HepG2 (cell line): ENCODE results near the gene BAHCC1.

Source experiments
- CREB1 ChIP-seq, 2 experiments: fragments of 450-650 bp in 1 of 2; IDR thresholded peaks; 2 replicates each; pipeline ENCODE4 v1.6.1; 2016 to 2017; ENCODE audit warnings: control low read depth in 1 of 2, mild to moderate bottlenecking in 1 of 2, missing compliant biosample characterization in 1 of 2, missing genetic modification characterization in 1 of 2
- FOXA1 ChIP-seq, 2 experiments: fragments of 450-650 bp in 1 of 2; sonication (generic) in 1 of 2; formaldehyde crosslinking in 1 of 2; IDR thresholded peaks; 2 replicates each; pipeline versions ENCODE4 v1.4.0 to v1.6.1; 2016 to 2020; ENCODE audit warnings: missing genetic modification reagents in 1 of 2
- RFXANK ChIP-seq: IDR thresholded peaks from 2 replicates; pipeline ENCODE4 v1.6.1; 2016
- ZBTB42 ChIP-seq: sonication (generic); formaldehyde crosslinking; IDR thresholded peaks from 2 replicates; pipeline ENCODE4 v1.5.0; 2020; ENCODE audit warnings: mild to moderate bottlenecking, missing genetic modification reagents
- TF ChIP-seq, protein P1 (sequence below): sonication (generic); formaldehyde crosslinking; IDR thresholded peaks from 2 replicates; pipeline ENCODE4 v1.4.0; 2020; ENCODE audit warnings: missing genetic modification reagents, borderline replicate concordance
- TF ChIP-seq, protein P2 (sequence below): IDR thresholded peaks from 2 replicates; pipeline ENCODE4 v1.6.1; 2012; ENCODE audit warnings: inconsistent platforms
- TF ChIP-seq, protein P3 (sequence below): sonication (generic); formaldehyde crosslinking; IDR thresholded peaks from 2 replicates; pipeline ENCODE4 v1.5.0; 2020; ENCODE audit warnings: mild to moderate bottlenecking, missing genetic modification reagents, moderate library complexity
- TF ChIP-seq, protein P4 (sequence below), 2 experiments: IDR thresholded peaks; 2 replicates each; pipeline ENCODE4 v1.6.1; 2011 to 2012; ENCODE audit warnings: low read length in 2 of 2, borderline replicate concordance in 1 of 2, low read depth in 1 of 2, mild to moderate bottlenecking in 1 of 2, moderate library complexity in 1 of 2
- TF ChIP-seq, protein P5 (sequence below): sonication (generic); formaldehyde crosslinking; IDR thresholded peaks from 2 replicates; pipeline ENCODE4 v1.5.0; 2020; ENCODE audit warnings: missing genetic modification reagents
- TF ChIP-seq, protein P6 (sequence below): IDR thresholded peaks from 2 replicates; pipeline ENCODE4 v1.4.0; 2020; ENCODE audit warnings: mild to moderate bottlenecking, missing genetic modification reagents
- TF ChIP-seq, protein P7 (sequence below): sonication (generic); formaldehyde crosslinking; IDR thresholded peaks from 2 replicates; pipeline ENCODE4 v1.4.0; 2020; ENCODE audit warnings: missing genetic modification reagents

DNA sequence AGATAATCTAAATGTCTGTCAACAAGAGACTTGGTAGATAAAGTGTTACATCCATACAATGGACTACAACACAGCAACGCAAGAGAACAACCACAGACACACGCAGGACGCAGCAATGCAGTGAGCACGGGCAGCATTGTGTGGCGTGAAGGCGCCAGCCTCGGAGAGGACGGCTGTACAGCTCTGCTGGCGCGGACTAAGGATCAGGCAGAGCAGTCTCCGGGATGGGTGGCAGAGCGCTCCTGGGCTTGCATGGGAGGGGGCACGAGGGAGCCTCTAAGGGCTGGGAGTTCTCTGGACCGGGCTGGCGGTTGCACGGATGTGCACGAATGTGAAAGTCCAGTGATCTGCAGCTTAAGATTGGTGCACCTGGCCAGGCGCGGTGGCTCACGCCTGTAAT, 82.9 kb downstream of the BAHCC1 start:
- TF ChIP-seq, protein P1, sequence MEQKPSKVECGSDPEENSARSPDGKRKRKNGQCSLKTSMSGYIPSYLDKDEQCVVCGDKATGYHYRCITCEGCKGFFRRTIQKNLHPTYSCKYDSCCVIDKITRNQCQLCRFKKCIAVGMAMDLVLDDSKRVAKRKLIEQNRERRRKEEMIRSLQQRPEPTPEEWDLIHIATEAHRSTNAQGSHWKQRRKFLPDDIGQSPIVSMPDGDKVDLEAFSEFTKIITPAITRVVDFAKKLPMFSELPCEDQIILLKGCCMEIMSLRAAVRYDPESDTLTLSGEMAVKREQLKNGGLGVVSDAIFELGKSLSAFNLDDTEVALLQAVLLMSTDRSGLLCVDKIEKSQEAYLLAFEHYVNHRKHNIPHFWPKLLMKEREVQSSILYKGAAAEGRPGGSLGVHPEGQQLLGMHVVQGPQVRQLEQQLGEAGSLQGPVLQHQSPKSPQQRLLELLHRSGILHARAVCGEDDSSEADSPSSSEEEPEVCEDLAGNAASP: no peak
- TF ChIP-seq, protein P2, sequence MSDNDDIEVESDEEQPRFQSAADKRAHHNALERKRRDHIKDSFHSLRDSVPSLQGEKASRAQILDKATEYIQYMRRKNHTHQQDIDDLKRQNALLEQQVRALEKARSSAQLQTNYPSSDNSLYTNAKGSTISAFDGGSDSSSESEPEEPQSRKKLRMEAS: no peak
- no peak for TF ChIP-seq ZBTB42 (CRISPR knock-in tag)
- TF ChIP-seq CREB1 (IDR thresholded peaks at IDR 0.05): no peak
- no peak for TF ChIP-seq CREB1 (CRISPR knock-in tag; IDR thresholded peaks at IDR 0.05)
- TF ChIP-seq, protein P3, sequence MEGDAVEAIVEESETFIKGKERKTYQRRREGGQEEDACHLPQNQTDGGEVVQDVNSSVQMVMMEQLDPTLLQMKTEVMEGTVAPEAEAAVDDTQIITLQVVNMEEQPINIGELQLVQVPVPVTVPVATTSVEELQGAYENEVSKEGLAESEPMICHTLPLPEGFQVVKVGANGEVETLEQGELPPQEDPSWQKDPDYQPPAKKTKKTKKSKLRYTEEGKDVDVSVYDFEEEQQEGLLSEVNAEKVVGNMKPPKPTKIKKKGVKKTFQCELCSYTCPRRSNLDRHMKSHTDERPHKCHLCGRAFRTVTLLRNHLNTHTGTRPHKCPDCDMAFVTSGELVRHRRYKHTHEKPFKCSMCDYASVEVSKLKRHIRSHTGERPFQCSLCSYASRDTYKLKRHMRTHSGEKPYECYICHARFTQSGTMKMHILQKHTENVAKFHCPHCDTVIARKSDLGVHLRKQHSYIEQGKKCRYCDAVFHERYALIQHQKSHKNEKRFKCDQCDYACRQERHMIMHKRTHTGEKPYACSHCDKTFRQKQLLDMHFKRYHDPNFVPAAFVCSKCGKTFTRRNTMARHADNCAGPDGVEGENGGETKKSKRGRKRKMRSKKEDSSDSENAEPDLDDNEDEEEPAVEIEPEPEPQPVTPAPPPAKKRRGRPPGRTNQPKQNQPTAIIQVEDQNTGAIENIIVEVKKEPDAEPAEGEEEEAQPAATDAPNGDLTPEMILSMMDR (CRISPR knock-in tag): no peak
- no peak for TF ChIP-seq FOXA1 (IDR thresholded peaks at IDR 0.05)
- no peak for TF ChIP-seq FOXA1 (CRISPR knock-in tag; IDR thresholded peaks at IDR 0.05)
- TF ChIP-seq, protein P4, sequence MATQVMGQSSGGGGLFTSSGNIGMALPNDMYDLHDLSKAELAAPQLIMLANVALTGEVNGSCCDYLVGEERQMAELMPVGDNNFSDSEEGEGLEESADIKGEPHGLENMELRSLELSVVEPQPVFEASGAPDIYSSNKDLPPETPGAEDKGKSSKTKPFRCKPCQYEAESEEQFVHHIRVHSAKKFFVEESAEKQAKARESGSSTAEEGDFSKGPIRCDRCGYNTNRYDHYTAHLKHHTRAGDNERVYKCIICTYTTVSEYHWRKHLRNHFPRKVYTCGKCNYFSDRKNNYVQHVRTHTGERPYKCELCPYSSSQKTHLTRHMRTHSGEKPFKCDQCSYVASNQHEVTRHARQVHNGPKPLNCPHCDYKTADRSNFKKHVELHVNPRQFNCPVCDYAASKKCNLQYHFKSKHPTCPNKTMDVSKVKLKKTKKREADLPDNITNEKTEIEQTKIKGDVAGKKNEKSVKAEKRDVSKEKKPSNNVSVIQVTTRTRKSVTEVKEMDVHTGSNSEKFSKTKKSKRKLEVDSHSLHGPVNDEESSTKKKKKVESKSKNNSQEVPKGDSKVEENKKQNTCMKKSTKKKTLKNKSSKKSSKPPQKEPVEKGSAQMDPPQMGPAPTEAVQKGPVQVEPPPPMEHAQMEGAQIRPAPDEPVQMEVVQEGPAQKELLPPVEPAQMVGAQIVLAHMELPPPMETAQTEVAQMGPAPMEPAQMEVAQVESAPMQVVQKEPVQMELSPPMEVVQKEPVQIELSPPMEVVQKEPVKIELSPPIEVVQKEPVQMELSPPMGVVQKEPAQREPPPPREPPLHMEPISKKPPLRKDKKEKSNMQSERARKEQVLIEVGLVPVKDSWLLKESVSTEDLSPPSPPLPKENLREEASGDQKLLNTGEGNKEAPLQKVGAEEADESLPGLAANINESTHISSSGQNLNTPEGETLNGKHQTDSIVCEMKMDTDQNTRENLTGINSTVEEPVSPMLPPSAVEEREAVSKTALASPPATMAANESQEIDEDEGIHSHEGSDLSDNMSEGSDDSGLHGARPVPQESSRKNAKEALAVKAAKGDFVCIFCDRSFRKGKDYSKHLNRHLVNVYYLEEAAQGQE (IDR thresholded peaks at IDR 0.05; ENCODE audit: borderline replicate concordance in 1 of 2, low read depth in 1 of 2, low read length in 2 of 2): no peak
- TF ChIP-seq, protein P5, sequence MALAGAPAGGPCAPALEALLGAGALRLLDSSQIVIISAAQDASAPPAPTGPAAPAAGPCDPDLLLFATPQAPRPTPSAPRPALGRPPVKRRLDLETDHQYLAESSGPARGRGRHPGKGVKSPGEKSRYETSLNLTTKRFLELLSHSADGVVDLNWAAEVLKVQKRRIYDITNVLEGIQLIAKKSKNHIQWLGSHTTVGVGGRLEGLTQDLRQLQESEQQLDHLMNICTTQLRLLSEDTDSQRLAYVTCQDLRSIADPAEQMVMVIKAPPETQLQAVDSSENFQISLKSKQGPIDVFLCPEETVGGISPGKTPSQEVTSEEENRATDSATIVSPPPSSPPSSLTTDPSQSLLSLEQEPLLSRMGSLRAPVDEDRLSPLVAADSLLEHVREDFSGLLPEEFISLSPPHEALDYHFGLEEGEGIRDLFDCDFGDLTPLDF: no peak
- TF ChIP-seq, protein P6, sequence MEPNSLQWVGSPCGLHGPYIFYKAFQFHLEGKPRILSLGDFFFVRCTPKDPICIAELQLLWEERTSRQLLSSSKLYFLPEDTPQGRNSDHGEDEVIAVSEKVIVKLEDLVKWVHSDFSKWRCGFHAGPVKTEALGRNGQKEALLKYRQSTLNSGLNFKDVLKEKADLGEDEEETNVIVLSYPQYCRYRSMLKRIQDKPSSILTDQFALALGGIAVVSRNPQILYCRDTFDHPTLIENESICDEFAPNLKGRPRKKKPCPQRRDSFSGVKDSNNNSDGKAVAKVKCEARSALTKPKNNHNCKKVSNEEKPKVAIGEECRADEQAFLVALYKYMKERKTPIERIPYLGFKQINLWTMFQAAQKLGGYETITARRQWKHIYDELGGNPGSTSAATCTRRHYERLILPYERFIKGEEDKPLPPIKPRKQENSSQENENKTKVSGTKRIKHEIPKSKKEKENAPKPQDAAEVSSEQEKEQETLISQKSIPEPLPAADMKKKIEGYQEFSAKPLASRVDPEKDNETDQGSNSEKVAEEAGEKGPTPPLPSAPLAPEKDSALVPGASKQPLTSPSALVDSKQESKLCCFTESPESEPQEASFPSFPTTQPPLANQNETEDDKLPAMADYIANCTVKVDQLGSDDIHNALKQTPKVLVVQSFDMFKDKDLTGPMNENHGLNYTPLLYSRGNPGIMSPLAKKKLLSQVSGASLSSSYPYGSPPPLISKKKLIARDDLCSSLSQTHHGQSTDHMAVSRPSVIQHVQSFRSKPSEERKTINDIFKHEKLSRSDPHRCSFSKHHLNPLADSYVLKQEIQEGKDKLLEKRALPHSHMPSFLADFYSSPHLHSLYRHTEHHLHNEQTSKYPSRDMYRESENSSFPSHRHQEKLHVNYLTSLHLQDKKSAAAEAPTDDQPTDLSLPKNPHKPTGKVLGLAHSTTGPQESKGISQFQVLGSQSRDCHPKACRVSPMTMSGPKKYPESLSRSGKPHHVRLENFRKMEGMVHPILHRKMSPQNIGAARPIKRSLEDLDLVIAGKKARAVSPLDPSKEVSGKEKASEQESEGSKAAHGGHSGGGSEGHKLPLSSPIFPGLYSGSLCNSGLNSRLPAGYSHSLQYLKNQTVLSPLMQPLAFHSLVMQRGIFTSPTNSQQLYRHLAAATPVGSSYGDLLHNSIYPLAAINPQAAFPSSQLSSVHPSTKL (CRISPR knock-in tag): no peak
- TF ChIP-seq, protein P7, sequence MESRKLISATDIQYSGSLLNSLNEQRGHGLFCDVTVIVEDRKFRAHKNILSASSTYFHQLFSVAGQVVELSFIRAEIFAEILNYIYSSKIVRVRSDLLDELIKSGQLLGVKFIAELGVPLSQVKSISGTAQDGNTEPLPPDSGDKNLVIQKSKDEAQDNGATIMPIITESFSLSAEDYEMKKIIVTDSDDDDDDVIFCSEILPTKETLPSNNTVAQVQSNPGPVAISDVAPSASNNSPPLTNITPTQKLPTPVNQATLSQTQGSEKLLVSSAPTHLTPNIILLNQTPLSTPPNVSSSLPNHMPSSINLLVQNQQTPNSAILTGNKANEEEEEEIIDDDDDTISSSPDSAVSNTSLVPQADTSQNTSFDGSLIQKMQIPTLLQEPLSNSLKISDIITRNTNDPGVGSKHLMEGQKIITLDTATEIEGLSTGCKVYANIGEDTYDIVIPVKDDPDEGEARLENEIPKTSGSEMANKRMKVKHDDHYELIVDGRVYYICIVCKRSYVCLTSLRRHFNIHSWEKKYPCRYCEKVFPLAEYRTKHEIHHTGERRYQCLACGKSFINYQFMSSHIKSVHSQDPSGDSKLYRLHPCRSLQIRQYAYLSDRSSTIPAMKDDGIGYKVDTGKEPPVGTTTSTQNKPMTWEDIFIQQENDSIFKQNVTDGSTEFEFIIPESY: peak; percentile 17; the same call in 1 of the 2 replicates
- no peak for TF ChIP-seq RFXANK
